HG03439 (cell line): ENCODE results near the gene CDCA4.
"Not testable (repeated sequence)": the region's sequence is repeated elsewhere in the genome, so short reads cannot be mapped to it uniquely, and the experiment has no call there.

Experiments used
- ATAC-seq: cut with Tn5 transposase; IDR thresholded peaks from one replicate; pipeline ENCODE4 v1.9.1; 2021; ENCODE audit warnings: mild to moderate bottlenecking, moderate library complexity; ENCODE audit not compliant: unreplicated experiment

CDCA4 gene

GRCh38 chr14:105020815-105021655, at the start of gene CDCA4:
Gene CDCA4, minus strand, starts transcription at chr14:105021083. Its CDS starts 9,154 bp downstream, at chr14:105011929.
- peak; percentile 74 for ATAC-seq

GRCh38 chr14:105069871-105070759, 49.2 kb upstream of the CDCA4 start:
- peak; percentile 38 for ATAC-seq

GRCh38 chr14:105069522-105069870, 48.6 kb upstream of the CDCA4 start:
- ATAC-seq: no peak

- ATAC-seq: no peak
Measured at GRCh38 chr14:105068818-105069217, 47.9 kb upstream of the CDCA4 start.

GRCh38 chr14:105067969-105068301, 47.1 kb upstream of the CDCA4 start:
- ATAC-seq: no peak

- no peak for ATAC-seq
Measured at GRCh38 chr14:105067140-105067968, 46.5 kb upstream of the CDCA4 start.

- ATAC-seq: no peak
Measured at GRCh38 chr14:105066240-105067071, 45.6 kb upstream of the CDCA4 start.

- peak; percentile 39 for ATAC-seq
Measured at GRCh38 chr14:105065280-105066228, 44.7 kb upstream of the CDCA4 start, which contains the start of gene GPR132. Gene GPR132, minus strand, starts transcription at chr14:105065430. Its CDS starts 10,010 bp downstream, at chr14:105055420.

GRCh38 chr14:105064721-105065143, 43.8 kb upstream of the CDCA4 start:
- no peak for ATAC-seq

GRCh38 chr14:105064001-105064400, 43.1 kb upstream of the CDCA4 start:
- ATAC-seq: no peak

- ATAC-seq: not testable (repeated sequence)
Measured at GRCh38 chr14:105063506-105063905, 42.6 kb upstream of the CDCA4 start.

- no peak for ATAC-seq
Measured at GRCh38 chr14:105063056-105063455, 42.2 kb upstream of the CDCA4 start.

GRCh38 chr14:105062048-105062433, 41.2 kb upstream of the CDCA4 start:
- ATAC-seq: no peak

- no peak for ATAC-seq
Measured at GRCh38 chr14:105061428-105062047, 40.7 kb upstream of the CDCA4 start.

GRCh38 chr14:105060751-105061427, 40.0 kb upstream of the CDCA4 start:
- no peak for ATAC-seq

- no peak for ATAC-seq
Measured at GRCh38 chr14:105059925-105060565, 39.2 kb upstream of the CDCA4 start.
